NCI-H460 (cell line): ENCODE data around the gene ZNRF4. TPM values are rescaled to one million over a fixed set of nuclear protein-coding genes. Genes with fewer than 3 reads are reported as not detected.

Source experiments
- DNase-seq: peaks from one replicate; pipeline ENCODE4 v3.0.0-alpha.2; 2016; ENCODE audit warnings: low read depth; ENCODE audit errors: extremely low read depth
- total RNA-seq: library from RNA; depleted of rRNA; stranded (reverse); fragments of >200 nt; shearing (Covaris generic); gene quantifications from 2 replicates; pipeline ENCODE4 v1.2.3, GENCODE V29; 2014; rRNA removed

Gene ZNRF4
- total RNA-seq, 1 experiment from 2014 or later = not detected

- DNase-seq = no peak
Measured at GRCh38 chr19:5498830-5499550, 43.8 kb downstream of the ZNRF4 start.

- no peak for DNase-seq
Measured at GRCh38 chr19:5501907-5502306, 46.7 kb downstream of the ZNRF4 start.

- no peak for DNase-seq
Measured at GRCh38 chr19:5503598-5503997, 48.4 kb downstream of the ZNRF4 start.

GRCh38 chr19:5504114-5504513 is 48.9 kb downstream of the ZNRF4 start:
- no peak for DNase-seq

Other genes with a start within 250 kb of the ZNRF4 start
- gene PTPRS, start 114.6 kb upstream of the ZNRF4 start, total RNA-seq = 27.3 and 29.1 TPM in 2 replicates
- gene TINCR, start 112.5 kb downstream of the ZNRF4 start, total RNA-seq = not detected in 2 replicates
- gene SAFB2, start 167.4 kb downstream of the ZNRF4 start, total RNA-seq = 12.8 and 16.8 TPM in 2 replicates
- 22.2 and 25.0 TPM in 2 replicates for gene SAFB, start 167.7 kb downstream of the ZNRF4 start, total RNA-seq
- gene MICOS13, start 225.1 kb downstream of the ZNRF4 start, total RNA-seq = 31.4 and 35.8 TPM in 2 replicates
- 2.3 and 3.5 TPM in 2 replicates for gene HSD11B1L, start 225.6 kb downstream of the ZNRF4 start, total RNA-seq
- 867 and 1,017 TPM in 2 replicates for gene RPL36, start 234.9 kb downstream of the ZNRF4 start, total RNA-seq